ENCODE data around the gene RNF113A.
"Not testable (repeated sequence)": the region's sequence is repeated elsewhere in the genome, so short reads cannot be mapped to it uniquely, and the experiment has no call there.

Gene RNF113A

DNA sequence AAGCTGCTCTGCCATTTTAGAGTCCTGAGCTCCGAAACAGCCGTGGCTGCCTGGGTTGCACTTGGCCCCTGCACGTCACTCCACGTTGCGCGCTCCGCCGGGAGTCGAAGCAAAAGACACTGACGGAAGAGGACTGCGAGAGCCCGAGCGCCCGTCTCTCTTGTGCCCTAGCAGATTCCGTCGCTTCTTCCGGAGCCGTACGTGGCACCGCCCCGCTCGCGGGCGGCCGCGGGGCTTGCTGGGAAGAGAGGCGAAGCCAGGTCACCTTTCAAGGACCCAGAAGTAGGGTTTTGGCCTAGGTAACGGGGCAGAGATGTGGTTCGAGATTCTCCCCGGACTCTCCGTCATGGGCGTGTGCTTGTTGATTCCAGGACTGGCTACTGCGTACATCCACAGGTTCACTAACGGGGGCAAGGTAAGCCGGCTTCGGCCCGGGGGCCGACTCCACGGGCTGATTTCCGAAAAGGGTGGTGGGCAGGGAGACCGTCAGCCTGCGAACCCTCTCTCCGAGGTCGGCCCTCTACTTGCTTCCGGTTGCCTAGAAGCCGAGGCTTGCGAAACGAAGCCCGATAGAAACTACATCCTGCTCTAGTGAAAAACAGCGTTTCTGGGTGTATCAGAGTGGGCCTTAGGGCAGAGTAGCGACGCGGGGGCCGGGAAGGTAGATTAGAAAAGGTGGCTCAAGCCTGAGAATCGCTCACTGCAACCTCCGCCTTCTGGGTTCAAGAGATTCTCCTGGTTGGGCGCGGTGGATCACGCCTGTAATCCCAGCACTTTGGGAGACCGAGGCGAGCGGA lies at the start of gene RNF113A, which contains the start of gene NDUFA1:
TSS of gene RNF113A (minus strand) at position 135 of the 797 bp plus-strand sequence. CDS start at position 15, 120 bp downstream.
TSS of gene NDUFA1 (plus strand) at position 234 of the 797 bp plus-strand sequence. CDS start at position 314, 80 bp downstream.
- DNase-seq = peak; percentile 36

DNA sequence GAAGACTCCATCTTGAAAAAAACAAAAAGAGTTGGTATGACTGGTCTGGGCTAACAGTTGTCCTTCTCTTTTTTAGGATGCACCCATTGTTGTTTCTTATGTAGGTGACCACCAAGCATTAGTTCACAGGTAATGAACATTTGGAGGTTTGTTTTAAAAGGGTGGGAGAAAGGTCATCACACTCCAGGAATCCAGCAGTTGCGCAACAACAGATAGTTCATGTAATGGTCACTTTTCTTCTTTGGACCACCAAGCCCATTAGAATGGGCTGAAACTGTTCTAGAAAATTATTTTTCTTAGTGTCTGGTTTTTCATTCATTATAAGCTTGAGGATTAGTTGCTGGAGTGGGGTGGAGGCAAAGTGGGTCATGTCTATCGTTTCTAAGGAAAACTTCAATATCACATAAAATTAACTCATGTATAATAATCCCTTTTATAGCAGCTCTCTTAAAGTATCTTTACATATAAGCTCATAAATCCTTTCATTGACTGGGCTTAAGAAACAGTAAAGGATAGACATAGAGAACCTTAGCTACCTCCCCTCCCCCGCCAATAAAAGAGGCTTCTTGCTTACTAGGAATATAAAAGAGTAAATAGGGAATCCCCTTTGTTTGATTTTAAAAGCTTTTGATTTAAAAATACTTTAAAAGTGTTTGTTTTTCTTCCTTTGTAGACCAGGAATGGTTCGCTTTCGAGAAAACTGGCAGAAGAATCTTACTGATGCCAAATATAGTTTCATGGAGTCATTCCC lies 48.5 kb upstream of the RNF113A start:
- no peak for DNase-seq

DNA sequence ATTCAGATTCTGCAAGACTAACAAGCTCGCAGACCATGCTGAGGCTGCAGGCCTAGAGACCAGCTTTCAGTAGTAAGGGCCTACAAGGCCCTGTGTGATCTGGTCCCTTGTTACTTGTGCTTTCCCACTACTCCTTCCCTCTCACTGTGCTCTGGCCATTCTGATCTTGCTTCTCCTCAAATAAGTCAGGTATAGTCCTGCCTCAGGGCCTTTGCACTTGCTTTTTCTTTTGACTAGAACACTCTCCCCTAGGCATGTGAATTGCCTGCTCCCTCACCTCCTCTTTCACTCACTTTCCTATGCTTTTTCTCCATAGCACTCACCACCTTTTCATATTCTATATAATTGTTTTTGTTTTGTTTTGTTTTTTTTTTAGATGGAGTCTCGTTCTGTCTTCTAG lies 46.3 kb upstream of the RNF113A start:
- DNase-seq = no peak

DNA sequence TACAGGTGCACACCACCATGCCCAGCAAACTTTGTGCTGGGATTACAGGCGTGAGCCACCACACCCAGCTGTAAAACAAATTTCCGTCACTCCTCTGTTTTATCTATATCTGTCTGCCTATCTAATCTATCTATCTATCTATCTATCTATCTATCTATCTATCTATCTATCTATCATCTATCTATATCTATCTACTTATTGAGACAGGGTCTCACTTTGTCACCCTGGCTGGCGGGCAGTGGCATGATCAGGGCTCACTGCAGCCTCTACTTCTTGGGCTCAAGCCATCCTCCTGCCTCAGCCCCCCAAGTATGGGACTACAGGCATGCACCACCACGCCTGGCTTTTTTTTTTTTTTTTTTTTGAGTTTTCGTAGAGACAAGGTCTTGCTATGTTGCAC lies 44.8 kb upstream of the RNF113A start:
- DNase-seq = no peak

DNA sequence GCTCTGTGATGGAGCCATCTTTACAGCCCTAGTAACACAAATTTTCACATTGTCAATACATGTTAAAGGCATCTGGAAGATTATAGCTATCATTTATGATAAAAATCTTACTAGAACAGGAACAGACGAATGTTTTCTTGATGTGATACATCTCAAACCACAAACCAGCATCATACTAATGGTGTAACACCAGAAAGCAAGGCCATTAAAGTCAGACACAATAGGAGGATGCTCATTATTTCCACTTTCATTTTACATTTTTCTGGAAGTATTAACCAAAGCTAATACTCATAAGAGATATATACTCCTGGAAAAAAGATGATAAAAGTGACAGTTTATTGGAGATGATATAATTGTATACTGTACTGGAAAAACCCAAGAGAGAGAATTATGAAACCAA lies 29.4 kb upstream of the RNF113A start:
- DNase-seq = no peak

DNA sequence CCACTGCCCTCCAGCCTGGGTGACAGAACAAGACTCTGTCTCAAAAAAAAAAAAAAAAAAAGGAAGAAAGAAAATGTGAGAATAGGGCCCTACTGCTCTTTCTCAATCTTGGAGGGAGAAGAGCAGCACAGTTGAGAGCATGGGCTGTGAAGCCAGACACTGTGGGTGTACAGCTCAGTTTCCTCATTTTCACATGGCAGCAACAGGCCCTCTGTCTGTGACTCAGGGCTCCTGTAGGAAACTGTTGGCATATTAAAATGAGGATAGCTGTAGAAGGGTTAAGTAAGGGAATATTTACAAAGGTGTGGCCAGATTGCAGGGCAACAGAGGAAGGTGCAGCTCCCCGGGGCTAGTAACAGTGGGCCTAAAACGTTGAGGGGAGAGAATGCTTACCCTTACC lies 27.6 kb upstream of the RNF113A start:
- no peak for DNase-seq

DNA sequence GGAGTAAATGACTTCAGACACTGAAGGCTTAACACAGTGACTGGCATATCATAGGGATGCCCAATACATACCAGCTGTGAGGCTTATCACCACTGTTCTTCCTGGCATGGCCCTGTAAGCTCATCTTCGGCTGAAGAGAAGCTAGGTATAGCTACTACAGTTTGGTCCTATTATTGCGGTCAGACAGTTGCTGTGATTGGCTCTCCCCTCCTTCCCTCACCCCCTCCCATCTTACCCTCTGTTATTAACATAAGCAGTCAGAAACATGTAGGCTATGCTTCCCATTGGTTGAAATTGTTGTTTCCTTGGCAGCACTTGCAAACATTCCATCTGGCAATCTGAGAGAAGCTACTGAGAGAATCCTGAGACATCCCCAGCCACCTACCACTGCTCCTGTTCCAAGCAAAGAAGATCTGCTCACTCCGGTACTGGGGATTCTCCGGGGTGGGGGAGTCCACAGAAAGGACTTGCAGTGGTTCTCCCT lies 24.4 kb upstream of the RNF113A start, which contains the start of gene AKAP14:
TSS of gene AKAP14 (plus strand) at position 51 of the 484 bp plus-strand sequence. CDS start 7,331 bp downstream, outside the sequence.
- no peak for DNase-seq

DNA sequence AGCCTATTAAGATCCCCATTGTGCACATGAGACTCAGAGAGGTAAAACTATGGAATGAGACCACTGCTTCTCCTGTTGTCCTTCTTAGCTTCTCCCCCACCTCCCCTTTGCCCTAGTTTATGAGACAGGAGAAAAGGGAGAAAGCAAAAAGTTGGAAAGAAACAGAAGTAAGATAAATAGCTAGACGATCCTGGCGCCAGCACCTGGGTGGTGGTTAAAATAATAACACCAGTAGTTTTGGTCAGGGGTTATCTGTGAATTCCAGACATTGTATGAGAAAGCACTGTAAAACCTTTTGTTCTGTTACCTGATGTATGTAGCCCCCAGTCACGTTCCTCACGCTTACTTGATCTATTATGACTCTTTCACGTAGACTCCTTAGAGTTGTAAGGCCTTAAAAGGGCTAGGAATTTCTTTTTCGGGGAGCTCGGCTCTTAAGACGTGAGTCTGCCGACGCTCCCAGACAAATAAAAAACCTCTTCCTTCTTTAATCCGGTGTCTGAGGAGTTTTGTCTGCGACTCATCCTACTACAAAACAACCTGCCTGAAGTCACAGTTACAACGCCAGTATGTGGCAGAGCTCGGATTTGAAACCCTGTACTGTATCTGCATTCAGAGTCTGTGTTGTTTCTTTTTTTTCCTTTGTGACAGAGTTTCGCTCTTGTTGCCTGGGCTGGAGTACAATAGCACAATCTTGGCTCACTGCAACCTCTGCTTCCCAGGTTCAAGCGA lies 20.6 kb upstream of the RNF113A start:
- DNase-seq = not testable (repeated sequence)

DNA sequence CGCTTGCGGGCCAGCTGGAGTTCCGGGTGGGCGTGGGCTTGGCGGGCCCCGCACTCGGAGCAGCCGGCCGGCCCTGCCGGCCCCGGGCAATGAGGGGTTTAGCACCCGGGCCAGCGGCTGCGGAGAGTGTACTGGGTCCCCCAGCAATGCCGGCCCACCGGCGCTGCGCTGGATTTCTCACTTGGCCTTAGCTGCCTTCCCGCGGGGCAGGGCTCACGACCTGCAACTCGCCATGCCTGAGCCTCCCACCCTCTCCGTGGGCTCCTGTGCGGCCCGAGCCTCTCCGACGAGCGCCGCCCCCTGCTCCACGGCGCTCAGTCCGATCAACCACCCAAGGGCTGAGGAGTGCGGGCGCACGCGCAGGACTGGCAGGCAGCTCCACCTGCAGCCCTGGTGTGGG lies 19.1 kb upstream of the RNF113A start:
- DNase-seq = not testable (repeated sequence)

DNA sequence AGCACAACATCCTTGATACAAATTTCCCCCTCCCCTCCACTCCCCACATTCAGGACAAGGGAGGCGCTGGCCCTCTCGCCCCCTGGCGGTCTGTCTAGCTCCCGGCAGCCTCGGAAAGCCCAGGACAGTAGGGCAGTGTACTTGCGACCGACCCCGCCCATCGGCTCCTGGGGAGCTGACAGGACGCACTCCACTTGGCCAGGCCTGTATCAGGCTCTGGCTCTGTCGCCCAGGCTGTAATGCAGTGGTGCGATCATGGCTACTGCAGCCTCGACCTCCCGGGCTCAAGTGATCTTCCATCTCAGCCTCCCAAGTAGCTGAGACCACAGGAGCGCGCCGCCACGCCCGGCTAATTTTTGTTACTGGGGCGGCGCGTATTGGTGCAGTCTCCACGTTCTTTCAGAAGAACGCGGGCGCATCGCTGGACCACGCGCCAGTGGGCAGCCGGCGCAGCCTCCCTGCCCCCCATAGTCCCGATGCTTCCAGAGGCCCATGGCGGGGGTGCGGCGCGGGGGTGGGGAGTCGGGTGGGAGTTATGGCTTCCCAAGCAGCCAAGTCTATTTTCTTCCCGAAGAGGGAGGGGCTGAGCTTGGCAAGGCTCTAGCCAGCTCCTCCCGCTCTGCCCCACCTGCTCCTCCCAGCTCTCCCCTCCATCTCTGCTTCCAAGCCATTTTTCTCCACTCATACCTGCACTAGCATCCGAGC lies 16.3 kb upstream of the RNF113A start:
- DNase-seq = peak; percentile 2

DNA sequence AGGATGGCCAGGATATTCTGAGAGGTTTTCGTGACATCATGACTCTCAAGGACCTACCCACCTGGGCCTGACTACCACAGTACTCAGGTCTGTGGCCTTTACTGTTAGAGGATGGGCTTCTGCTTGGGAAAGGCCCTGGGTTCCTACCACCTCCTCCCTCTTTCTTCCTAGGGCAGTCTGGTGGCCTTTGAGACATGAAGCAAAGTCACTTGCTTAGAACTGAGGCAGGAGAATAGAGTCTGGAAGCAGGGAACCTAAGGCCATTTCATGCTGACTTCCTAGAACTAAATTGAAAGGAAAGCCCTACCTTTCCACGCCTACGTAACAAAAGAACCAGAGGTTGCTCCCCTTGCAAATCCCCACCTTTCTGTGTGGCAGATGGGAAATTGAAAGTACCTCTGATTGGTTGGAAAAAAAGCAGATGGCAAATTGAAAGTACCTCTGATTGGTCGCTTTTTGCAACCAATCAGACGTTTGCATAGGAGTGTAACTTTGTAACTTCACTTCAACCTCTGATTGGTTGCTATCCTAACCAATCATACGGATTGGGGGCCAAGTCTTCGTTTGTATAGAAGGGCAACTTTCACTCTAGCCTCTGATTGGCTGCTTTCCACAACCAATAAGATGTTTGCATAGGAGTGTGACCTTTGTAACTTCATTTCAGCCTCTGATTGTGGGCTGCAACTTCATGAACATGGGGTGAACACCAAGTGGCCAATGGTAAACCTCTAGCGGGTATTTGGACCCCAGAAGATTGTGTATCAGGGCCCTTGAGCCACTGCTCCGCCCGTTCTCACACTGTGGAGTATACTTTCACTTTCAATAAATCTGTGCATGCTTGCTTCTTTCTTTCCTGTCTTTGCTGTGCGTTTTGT lies 14.3 kb upstream of the RNF113A start:
- no peak for DNase-seq

DNA sequence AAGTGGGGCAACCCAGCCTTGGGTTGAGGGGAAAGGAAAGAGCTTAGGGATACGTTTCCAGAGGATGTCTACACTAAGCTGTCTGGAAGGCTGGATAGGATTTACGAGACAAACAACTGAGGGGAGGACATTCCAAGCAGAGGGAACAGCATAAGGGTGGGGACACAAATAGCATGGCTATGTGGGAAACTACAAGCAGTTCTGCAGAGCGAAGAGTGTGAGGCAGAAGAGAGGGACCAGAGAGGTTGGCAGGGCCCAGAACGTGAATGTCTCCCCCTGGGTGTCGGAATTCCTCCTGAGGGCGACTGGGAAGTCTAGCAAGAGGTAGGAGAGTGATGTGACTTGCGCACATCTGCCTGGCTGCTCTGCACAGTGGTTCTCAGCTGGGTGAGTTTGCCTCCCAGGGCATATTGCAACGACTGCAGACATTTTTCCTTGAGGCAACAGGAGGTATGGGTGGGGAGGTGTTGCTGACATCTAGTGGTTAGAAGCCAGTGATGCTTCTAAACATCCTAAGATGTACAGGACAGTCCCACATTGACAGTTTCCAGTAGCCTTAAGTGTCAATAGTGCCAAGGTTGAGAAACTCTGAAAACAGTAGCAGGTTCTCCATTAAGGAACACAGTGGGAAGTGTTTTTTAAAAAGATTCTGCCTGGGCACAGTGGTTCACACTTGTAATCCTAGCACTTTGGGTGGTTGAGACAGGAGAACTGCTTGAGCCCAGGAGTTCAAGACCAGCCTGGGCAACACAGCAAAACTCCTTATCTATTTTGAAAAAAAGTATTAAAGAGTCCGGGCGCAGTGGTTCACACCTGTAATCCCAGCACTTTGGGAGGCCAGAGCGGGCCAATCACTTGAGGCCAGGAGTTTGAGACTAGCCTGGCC lies 9.3 kb upstream of the RNF113A start:
- no peak for DNase-seq

DNA sequence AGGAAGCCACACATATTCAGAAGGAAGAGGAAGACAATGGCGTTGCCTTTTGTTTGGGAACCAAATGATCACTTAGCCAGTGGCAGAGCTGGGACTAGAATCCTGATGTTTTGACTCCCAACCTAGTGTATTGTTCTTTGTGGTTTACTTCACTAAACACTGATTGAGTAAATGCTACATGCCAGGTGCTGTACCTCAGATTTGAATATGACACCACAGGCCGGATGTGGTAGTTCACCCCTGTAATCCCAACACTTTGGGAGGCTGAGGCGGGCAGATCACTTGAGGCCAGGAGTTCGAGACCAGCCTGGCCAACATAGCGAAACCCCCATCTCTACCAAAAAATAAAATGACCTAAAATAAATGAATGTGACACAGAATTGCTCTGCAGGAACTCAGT lies 8.5 kb upstream of the RNF113A start:
- DNase-seq = no peak

DNA sequence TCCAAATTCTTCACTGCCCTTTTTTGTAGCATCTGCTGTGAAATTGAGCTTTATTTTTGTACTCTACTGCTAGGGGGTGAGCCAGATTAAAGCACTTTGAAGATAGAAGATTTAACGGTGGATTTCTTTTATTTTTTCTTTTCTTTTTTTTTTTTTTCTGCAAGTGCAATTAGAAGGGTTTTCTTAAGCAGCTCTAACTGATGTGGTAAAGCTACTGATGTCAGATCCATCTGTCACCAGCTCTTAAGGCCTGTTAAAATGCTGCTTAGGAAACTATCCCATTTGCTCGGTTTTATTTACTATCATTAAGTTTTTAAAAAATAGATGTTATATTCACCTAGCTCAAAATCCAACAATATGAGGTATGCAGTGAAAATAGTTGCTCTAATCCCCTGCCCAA lies 7.2 kb upstream of the RNF113A start:
- DNase-seq = no peak

DNA sequence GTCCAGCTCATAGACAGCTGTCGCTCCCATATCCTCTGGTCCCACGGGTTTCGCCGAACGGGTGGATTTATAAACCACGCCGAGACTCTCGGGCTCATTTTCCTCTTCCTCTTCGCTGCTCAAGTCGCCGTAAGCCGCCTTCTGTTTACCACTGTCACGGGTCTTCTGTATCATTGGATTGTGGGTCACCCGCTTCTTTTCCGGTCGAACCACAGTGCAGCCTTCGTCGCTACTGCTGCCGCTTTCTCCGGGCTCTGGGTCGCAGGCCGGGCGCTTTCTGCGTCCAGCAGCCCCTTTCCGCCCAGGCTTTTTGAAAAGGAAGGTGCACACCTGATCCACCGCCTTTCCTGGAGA lies 311 bp downstream of the RNF113A start:
- DNase-seq = no peak

DNA sequence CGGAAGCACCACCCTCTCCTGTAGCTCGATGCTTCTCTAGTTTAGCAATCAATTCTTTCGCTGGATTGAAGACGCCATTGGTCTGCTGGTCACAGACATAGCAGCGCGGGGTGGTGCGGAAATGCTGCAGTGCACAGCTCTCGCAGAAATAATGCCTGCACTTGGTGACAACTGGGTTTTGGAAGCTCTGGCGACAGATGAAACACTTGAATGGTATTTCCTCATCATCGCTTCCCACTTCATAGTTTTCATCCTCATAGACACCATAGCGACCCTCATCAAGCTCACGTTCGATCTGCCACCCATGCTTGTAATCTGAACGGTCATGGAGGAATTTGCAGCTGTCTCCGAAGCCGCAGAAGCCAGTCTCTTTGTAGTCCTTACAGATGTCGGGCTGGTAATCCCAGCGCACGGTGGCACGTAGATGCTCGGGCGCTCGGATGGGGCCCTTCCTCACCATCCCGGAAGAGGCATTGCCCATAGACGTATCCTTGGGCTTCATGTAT lies 854 bp downstream of the RNF113A start:
- DNase-seq = no peak

DNA sequence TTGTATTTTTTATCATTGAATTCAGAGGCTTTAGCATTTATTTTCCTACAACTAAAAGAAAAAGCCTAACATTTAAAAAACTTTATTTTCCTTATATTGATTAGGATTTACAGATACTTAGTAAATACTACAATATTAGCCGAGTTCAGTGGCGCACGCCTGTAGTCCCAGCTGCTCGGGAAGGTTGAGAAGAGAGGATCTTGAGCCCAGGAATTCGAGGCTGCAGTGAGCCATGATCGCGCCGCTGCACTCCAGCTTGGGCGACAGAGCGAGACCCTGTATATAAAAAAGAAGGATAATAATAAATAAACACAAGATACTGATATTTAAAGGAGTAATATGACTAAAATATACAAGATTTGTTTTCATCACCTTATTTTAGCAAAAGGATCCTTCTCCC lies 18.1 kb downstream of the RNF113A start:
- DNase-seq = no peak

DNA sequence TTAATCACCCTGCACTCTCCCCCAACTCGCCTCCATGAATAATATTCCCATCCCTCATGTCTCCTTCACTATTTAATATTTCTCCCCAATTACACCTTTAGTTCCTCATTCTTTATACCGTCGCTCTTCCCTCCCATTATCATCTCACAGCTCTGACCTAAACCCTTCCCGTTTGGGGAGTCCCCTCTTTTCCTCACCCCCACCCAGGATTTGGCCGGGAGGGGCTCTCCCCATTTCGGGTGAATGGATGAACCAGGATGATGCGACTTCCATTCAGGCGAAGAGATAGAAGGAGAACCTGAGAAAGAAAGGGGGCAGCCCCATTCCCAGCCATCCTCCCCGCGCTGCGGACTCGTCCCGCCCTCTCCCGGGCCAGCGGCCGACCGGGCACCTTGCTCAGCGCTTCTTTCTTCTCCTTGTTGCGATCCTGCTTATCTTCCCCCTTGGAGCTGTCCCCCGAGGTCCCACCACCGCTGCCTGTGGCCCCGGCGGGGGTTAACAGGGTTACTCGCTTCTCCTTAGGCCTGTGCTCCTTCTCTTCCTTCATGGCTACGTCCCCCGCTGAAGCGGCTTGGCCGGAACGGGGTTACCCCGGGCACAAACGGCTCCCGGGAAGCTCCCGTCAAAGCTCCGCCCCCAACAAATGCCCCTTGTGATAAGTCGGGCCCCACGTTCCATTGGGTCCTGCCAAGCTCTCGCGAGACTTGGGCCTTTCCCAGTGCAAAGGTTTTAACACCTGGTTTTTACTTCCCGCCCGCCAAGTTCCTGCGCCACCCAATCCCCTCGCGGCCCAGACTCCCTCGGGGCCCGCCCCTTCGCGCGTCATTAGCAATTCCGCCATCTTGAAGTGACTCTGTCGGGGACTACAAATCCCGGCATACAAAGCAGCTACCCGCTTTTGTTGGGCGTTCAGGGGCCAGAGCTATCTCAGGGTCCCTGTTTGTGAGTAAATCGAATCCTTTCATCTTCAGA lies 18.9 kb downstream of the RNF113A start, which contains the start of gene UPF3B:
TSS of gene UPF3B (minus strand) at position 582 of the 972 bp plus-strand sequence. CDS start at position 547, 35 bp downstream.
- DNase-seq = peak; percentile 79

DNA sequence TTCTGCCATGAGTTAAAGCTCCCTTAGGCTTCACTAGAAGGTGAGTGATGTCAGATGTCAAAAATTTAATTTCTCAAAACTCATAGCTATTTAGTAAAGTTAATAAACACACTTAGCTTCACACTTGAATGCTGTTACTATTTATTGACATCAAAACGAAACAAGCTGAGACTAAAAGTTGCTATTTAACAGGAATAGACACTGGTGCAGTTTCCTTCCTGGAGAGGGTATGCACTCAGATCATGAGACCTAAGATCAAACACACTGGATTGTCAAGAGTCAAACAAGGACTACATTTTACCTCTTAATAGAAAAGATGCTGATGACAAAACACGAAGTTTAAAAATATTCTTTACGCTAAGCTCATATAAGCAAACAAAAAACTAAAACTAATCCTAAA lies 37.6 kb downstream of the RNF113A start:
- DNase-seq = no peak
